ENCODE results near the gene OVCA2.
A peak's percentile ranks its signal among the peaks of the same experiment; 100 is the strongest.

OVCA2 gene

GRCh38 chr17:2024572-2025219 is 17.1 kb upstream of the OVCA2 start:
- no peaks in the 10 kb centered on the region for H3K36me3 ChIP-seq (ENCODE audit: control insufficient read depth in 2 of 2, insufficient read depth in 1 of 2, low read length in 2 of 2)
- peak overlapping the region; percentile 39; the same call in 1 of the 2 replicates for H3K27ac ChIP-seq (ENCODE audit: extremely low read depth, low read depth, low read length)
- CTCF ChIA-PET = interaction anchor here (0.5 to 12.2 kb wide), 14 partner anchors 12 to 746 kb away, joined by 3 to 145 read pairs (median 4); partner anchors contain the start of gene OVCA2
- no peaks in the 10 kb centered on the region for H3K9me3 ChIP-seq (ENCODE audit: control insufficient read depth, insufficient read depth, low read depth, low read length)
- peak overlapping the region; percentile 40 for H3K4me3 ChIP-seq (ENCODE audit: low read depth, low read length)
- TF ChIP-seq ZNF488 (tag by site-specific recombination; IDR thresholded peaks at IDR 0.05) = no peak
- TF ChIP-seq ZNF660 (tag by site-specific recombination; IDR thresholded peaks at IDR 0.05) = 0 out of 2 replicates have a peak, but pooled peaks have one; percentile 28
- no peak for TF ChIP-seq ZBTB49 (tag by site-specific recombination; IDR thresholded peaks at IDR 0.05; ENCODE audit: low read depth)
- no peak for TF ChIP-seq ZNF549 (tag by site-specific recombination; IDR thresholded peaks at IDR 0.05)
- no peak for TF ChIP-seq ZNF404 (tag by site-specific recombination; IDR thresholded peaks at IDR 0.05)
- no peak for TF ChIP-seq ZNF280D (tag by site-specific recombination; IDR thresholded peaks at IDR 0.05)
- peak; percentile 14 for TF ChIP-seq ZBTB26 (tag by site-specific recombination; optimal IDR thresholded peaks at IDR 0.05)
- TF ChIP-seq ZNF335 (tag by site-specific recombination; conservative IDR thresholded peaks at IDR 0.05) = 0 out of 2 replicates have a peak, but pooled peaks have one; percentile 8
- POLR2A ChIA-PET = interaction anchor here (0.6 to 3.5 kb wide), 14 partner anchors 11 to 376 kb away, joined by 3 to 19 read pairs (median 4); partner anchors contain the start of genes OVCA2, RPA1 and SMYD4
- peaks cover 10% of the 10 kb centered on the region; the same call in 1 of the 2 replicates for H3K4me1 ChIP-seq (ENCODE audit: control insufficient read depth, insufficient read depth, low read length)

GRCh38 chr17:2025220-2025621 is 16.6 kb upstream of the OVCA2 start, which contains the start of gene RTN4RL1:
Gene RTN4RL1 (minus strand): TSS chr17:2025334. CDS start chr17:2024865, 469 bp downstream.
- Histone ChIP-seq H3K4me1 (ENCODE audit: control insufficient read depth, insufficient read depth, low read length) (peaks cover 10% of the 10 kb centered on the region; the same call in 1 of the 2 replicates), H3K36me3 (ENCODE audit: control insufficient read depth in 2 of 2, insufficient read depth in 1 of 2, low read length in 2 of 2) (no peaks in the 10 kb centered on the region), H3K4me3 (ENCODE audit: low read depth, low read length) (peak within 1 kb of the TSS; percentile 40), H3K9me3 (ENCODE audit: control insufficient read depth, insufficient read depth, low read depth, low read length) (no peaks in the 10 kb centered on the region), H3K27ac (ENCODE audit: extremely low read depth, low read depth, low read length) (peak within 1 kb of the TSS; percentile 39; the same call in 1 of the 2 replicates)
- ChIA-PET POLR2A (interaction anchor here (0.6 to 3.5 kb wide), 16 partner anchors 14 to 376 kb away, joined by 3 to 19 read pairs (median 4); partner anchors contain the start of genes OVCA2, RPA1 and SMYD4), CTCF (interaction anchor here (0.6 to 12.2 kb wide), 18 partner anchors 13 to 746 kb away, joined by 3 to 145 read pairs (median 4); partner anchors contain the start of genes HIC1 and OVCA2)
- TF ChIP-seq ZBTB10 (tag by site-specific recombination; IDR thresholded peaks at IDR 0.05) (no peak), ZNF548 (tag by site-specific recombination; IDR thresholded peaks at IDR 0.05) (no peak), SETDB1 (IDR thresholded peaks at IDR 0.05; ENCODE audit: insufficient read length, low read length) (no peak), ZNF514 (tag by site-specific recombination; IDR thresholded peaks at IDR 0.05) (no peak), PRDM10 (tag by site-specific recombination; IDR thresholded peaks at IDR 0.05) (peak; percentile 43), WT1 (tag by site-specific recombination; IDR thresholded peaks at IDR 0.05) (peak; percentile 91), REPIN1 (tag by site-specific recombination; IDR thresholded peaks at IDR 0.05; ENCODE audit: low read depth) (no peak), BCL11A (tag by site-specific recombination; IDR thresholded peaks at IDR 0.05; ENCODE audit: low read depth) (no peak), ZEB2 (tag by site-specific recombination; IDR thresholded peaks at IDR 0.05) (peak; percentile 58; the same call in 1 of the 2 replicates), ZNF157 (tag by site-specific recombination; IDR thresholded peaks at IDR 0.05) (no peak), ZSCAN16 (tag by site-specific recombination; IDR thresholded peaks at IDR 0.05) (no peak)
